GM11168 (cell line): Measurements from ENCODE around the gene CCM2.
"Not testable (repeated sequence)": the region's sequence is repeated elsewhere in the genome, so short reads cannot be mapped to it uniquely, and the experiment has no call there.

Source experiments
- in situ Hi-C: fragments of 300-500 bp; cut with MboI; formaldehyde crosslinking; loops from one replicate; pipeline ENCODE4 v1.12.0; 2022; ENCODE audit warnings: low sequenced_read_pairs; ENCODE audit not compliant: unreplicated experiment

CCM2 gene

DNA sequence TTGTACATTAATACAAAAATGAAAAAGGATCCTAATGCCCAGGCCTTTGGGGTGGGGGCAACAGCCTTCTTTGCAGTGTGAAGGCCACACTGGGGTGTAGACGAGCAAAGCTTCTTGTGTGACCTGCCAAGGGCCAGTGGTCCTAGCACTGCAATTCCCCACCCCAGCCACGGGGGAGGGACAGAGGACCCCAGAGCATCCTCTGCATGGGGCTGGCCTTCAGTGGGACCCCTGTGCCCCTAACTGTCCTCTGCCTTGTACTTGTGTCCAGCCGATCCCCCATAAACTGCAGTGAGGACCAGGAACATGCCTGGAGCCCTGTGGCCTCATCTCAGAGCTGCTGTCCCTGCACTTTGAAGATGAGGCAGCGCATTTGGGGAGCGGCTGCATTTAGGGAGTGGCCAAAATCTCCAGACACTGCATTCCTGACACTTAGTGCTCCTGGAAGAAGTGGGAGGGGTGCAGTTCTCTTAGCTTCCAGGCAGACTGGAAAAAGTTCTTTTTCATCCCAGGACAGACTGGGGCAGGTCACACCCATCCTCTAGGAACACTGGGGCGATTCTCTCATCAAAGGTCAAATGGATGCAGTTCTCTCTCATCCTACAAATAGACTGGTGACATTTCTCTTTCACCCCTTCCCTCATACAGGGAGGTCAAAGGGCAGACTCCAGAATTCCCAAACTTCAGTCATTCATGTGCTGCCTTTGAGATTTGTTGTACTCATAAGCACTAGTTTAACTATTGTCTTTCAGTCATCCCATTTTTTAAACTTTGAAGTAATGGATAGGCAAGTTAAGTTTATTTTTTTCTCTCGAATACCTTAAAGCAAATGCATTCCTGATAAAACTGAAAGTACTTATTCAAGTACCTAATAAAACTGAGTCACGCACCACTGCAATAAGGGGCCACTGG lies 20.3 kb upstream of the CCM2 start:
- in situ Hi-C loops, result no loop called here

DNA sequence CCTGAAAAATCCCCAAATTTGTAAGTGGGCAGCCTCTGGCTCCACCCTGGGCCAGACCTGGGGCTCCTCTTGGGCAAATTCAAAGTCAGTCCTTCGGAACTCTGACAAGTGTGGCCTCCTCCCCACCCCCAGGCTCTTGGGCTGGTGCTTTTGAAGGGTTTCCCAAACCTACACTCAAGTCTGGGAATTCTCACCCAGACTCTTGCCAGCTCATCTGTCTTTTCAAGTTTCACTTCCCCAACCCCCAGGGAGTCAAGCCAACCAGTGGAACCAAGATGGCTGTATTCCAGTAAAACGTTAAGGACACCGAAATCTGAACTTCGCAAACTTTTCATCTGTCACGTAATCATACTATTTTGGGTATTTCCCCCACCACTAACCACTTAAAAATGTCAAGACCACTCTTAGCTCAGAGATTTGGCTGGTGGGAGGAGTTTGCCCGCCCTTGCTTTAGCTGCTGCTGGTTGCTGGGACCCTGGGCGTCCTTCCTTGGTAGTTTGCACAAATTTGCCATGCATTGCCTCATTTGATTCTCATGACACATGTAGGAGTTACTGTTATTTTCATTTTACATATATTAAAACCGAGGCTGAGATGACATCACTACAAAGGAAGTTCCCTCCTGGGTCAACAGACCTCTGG lies 19.5 kb upstream of the CCM2 start:
- in situ Hi-C loops, result no loop called here

DNA sequence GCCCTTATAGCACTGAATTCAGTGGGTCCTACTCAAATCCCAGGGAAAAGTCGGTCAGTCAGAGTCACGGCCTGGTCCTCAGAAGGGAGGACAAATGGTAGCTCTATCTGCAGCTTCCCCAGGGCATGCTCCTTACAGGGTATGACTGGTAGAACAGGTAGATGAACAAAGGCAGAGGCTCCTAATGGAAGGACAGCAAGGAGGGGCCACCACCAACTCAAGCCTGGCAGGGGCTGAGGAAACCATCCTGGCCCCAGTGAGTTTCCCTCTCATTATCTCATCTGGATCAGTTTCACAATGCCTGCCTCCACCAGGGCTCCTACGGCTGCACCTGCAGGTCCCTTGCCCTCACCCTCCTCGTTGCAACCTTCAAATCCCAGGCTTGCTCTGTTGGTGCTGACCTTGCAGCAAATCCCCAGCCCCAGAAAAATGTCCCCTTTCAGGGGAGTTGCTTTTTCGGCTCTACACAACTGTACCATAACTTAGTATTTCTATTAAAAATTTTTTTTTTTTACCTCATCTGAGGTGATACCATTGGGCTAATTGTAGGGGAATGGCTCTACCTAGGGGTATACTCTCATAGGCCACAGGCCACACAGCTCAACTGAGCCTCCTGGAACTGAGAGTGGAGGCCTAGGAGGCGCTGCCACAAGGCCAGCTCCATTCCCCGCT lies 18.8 kb upstream of the CCM2 start:
- in situ Hi-C loops, result no loop called here

DNA sequence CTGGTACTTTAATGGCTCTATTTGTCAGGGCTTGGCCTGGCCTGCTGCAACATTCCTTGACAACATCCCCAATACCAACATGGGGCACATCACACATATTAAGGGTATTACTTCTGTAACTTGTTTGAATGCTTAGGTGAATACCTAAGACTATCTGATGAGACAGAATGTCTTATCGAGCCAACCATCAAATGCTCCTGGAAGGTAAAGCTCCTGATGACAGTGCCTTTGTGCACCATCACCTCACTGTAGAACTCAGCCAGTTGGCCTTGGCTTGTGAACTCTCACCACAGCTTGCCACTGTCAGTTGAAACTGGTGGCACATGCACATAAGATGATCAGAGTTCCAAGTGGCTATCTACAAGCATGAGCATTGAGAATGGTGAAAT lies 17.5 kb upstream of the CCM2 start:
- in situ Hi-C loops, result no loop called here

DNA sequence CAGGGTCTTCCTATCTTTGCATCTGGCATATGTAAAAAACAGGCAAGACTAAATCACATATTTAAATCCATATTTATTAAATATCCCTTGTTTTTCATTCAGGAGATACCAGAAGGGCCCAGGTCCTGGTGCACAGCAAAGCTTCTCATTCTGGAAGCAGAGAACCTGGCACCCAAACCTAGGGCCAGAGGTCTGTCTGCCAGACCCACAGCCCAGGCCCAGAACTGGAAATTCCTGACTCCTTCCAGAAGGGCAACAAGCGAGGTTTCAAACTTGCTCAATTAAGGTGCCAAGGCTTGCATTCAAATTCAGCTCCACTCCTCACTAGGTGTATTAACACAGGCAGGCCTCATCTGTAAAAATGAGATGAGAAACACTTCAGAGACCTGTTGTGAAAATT lies 17.0 kb upstream of the CCM2 start:
- in situ Hi-C loops, result no loop called here

DNA sequence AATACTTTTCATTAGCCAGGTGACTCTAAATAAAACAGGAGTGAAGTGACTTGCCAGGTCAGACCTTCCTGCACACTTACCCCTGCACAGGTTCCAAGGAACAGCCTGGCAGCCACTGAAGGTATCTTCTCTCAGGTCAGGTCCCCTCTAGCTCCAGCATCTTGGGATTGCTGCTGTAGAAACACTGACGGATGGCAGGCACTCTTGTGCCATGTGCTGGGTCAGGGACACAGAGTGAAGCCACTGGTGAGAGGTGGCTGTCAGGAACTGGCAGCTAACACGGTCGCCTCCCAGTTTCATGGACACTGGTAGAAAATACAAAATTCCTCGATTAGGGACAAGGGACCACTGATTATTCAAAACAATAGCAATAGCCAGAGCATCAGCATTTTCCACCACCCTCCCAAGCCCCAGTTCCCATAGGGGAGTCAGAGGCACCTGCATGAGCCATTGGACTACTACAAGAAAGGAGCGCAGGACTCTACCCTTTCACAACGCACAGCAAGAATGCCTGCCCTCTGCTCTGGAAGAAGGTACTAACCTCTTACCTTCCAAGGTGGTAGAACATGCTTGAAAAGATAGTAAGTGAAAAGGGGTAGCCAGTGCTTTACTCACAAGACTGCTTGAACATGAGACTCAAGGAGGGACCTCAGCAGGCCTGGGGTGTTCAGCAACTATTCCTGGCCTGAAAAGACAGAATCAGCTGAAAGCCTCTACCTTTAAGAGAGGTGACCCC lies 16.1 kb upstream of the CCM2 start:
- in situ Hi-C loops, result no loop called here

DNA sequence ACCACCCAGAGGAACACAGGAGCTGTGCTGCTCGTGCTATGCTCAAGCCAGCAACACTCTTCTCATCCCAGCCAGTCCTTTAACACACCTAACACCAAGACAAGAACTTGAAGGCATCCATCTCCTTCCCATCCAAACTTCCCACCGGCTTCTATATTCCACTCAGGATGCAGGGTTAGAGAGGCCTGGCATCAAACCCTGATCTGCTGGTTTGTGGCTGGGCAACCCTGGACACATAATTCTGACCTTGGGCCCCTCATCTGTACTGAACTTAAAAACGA lies 15.6 kb upstream of the CCM2 start:
- in situ Hi-C loops, result no loop called here

DNA sequence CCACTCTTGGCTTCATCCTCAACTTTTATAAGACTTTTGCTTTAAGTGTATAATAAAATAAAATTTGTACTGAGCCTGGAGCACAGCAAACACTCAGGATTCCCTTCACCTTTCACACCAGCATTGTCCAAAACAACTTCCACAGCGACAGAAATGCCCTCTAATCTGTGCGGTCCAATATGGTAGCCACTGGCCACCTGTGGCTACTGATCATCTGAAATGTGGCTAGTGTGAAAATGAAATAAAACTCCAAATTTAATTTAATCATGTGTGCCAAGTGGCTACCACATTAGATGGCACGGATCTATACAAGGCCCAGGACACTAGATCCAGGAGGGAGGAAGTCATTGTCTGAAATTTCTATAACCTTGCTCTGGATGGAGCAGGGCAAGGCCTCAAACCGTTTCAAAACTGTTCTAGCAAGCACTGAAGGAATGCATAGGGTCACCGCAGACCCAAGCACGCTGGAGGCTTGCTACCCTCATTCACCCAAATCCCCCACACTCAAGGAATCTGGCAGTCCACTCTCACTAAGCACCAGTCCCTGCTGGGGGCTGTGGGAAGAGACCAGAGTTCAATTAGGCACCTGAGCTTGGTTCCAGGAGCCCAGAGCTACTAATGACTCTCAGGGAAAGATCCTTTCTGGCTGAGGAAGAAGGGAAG lies 14.8 kb upstream of the CCM2 start:
- in situ Hi-C loops, result no loop called here

DNA sequence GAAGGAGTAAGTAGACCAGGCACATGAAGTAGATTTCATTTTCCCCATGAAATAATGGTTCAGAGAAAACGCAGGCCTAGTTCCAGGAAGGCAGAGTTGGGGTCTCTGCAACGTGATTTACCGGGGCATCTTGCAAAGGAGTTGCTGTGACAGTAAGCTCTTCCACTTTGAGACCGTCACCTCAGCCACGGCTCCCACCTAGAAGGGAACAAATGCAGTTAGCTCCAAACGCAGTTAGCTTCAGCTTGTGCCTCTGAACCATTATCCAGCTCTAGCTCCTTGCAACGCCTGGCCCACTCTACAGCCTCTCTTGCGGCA lies 14.1 kb upstream of the CCM2 start:
- in situ Hi-C loops, result no loop called here

DNA sequence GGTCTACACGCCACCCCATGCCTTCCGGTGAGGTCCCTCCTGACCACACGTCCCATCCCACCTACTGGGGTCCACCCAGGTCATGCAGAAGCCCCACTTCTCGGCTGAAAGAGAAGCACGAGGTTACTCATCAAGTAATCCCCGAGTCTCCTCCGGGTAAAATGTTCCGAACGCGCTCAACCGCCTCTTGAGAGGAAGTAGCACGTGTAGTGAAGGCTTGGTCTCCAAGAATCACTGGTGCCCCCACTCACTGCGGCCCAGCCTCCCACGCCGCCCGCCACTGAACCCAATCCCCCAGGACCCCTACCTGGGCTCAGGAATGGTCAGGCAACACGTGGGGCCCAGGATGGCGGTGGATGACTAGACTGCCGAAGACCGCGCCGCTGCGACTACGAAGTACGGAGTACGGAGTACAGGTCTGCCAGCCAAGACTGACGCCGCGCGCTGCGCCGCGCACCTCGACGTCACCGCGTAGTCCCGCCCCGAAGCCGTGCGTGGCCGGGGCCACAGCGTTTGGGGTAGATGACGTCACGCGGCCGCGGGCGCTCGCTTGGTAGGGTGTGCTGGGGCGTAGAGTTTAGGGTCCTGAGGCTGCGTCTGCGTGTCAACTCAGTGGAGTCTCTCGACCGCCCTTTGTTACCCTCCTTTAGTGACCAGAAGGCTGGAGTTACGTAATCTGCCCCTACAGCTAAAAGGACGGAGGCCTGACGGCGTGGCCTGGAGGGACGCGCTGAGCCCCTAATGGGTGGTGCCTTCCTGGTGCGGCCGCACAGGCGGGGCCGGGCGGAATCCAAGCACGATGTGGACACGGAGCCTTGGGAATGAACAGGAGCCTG lies 13.6 kb upstream of the CCM2 start:
- in situ Hi-C loops, result no loop called here

DNA sequence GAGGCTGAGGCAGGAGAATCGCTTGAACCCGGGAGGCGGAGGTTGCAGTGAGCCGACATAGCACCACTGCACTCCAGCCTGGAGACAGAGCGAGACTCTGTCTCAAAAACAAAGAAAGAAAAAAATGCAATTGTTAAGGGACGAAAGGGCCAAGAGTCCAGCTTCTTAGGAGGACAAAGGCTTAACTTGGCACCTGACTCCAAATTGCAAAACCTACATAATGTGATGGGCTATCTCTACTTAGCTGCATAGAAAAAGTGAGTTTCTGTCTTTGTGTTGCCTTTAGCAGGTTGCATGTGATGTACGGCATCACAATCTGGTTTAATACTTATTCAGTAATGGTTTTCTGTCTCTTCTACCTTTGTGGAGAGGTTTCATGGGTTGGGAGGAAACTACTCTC lies 12.5 kb upstream of the CCM2 start:
- in situ Hi-C loops, result no loop called here

DNA sequence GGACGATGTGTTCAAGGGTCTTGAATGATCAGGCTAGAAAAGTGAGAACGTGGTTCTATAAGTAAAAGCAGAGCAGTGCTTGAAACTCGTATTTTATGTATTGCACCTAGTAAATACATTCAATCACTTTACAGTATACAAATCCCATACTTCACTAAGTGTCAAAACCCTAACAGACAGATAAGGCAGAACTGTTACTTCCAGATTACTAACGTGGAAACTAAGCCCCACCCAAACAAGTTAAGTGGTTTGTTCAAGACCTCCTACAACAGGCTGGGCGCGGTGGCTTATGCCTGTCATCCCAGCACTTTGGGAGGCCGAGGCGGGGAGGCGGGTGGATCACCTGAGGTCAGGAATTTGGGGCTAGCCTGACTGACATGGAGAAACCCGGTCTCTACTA lies 12.0 kb upstream of the CCM2 start:
- in situ Hi-C loops, result no loop called here

DNA sequence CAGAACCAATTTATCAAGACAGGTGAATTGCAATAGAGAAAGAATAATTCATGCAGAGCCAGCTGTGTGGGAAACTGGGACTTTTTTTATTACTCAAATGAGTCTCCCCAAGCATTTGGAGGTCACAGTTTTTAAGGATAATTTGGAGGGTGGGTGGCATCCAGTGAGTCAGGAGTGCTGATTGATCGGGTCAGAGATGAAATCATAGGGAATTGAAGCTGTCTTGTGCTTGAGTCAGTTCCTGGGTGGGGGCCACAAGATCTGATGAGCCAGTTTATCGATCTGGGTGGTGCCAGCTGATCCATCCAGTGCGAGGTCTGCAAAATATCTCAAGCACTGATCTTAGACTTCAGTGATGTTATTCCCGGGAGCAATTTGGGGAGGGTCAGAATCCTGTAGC lies 11.3 kb upstream of the CCM2 start:
- in situ Hi-C loops, result no loop called here

DNA sequence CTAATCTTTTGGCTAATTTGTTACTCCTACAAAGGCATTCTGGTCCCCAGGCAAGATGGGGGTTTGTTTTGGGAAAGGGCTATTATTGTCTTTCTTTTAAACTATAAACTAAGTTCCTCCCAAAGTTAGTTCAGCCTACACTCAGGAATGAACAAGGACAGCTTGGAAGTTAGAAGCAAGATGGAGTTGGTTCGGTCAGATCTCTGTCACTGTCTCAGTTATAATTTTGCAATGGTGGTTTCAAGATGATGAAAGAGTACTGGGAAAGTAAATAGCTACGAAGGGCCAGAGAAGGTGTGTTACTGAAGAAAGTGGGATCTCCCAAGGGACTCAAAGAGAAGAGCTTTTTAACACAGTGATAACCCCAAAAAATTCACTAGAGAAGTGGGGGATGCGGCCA lies 10.9 kb upstream of the CCM2 start:
- in situ Hi-C loops, result no loop called here

DNA sequence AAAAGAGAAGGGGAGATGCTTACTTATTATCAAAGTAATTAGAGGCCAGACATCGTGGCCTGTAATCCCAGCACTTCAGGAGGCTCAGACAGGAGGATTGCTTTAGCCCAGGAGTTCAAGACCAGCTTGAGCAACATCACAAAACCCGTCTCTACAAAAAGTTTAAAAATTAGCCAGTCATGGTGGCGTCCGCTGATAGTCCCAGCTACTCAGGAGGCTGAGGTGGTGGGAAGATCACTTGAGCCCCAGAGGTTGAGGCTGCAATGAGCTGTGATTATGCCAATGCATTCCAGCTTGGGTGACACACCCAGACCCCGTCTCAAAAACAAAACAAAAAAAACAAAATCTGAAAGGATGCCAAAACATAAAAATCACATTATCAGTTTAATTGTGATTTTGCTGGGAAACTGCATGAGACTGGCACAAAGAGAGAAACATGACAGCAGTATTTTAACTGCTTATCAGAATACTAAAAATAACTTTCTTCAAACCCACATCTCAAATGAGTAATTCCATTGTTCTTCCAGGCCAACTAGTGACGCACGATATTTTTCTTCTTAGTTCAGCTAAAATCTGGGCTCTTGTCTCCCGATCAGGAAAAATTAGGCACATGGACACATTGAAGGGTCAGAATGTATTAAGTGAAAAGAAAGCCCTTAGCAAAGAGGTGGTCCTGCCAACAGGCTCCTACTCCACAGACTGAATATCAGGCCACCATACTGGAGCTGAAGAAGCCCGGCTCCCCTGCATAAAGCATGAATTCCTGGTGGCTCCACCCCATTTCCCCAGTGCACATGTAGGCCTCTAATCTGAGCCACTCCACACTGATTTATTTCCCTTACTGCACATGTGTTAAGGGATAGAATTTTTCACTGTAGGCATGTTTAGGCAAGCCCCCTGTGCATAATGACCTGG lies 9.6 kb upstream of the CCM2 start:
- in situ Hi-C loops, result no loop called here

DNA sequence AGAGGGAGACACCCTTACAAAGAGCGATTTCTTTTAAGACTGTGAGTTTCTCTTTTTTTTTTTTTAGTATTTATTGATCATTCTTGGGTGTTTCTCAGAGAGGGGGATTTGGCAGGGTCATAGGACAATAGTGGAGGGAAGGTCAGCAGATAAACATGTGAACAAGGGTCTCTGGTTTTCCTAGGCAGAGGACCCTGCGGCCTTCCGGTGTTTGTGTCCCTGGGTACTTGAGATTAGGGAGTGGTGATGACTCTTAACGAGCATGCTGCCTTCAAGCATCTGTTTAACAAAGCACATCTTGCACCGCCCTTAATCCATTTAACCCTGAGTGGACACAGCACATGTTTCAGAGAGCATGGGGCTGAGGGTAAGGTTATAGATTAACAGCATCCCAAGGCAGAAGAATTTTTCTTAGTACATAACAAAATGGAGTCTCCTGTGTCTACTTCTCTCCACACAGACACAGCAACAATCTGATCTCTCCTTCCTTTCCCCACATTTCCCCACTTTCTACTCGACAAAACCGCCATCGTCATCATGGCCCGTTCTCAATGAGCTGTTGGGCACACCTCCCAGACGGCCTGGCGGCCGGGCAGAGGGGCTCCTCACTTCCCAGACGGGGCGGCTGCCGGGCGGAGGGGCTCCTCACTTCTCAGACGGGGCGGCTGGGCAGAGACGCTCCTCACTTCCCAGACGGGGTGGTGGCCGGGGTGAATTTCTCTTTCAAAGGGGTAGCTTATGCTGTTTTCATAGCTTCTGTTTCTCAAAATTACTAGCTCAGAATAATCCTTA lies 7.8 kb upstream of the CCM2 start:
- in situ Hi-C loops, result not testable (repeated sequence)

DNA sequence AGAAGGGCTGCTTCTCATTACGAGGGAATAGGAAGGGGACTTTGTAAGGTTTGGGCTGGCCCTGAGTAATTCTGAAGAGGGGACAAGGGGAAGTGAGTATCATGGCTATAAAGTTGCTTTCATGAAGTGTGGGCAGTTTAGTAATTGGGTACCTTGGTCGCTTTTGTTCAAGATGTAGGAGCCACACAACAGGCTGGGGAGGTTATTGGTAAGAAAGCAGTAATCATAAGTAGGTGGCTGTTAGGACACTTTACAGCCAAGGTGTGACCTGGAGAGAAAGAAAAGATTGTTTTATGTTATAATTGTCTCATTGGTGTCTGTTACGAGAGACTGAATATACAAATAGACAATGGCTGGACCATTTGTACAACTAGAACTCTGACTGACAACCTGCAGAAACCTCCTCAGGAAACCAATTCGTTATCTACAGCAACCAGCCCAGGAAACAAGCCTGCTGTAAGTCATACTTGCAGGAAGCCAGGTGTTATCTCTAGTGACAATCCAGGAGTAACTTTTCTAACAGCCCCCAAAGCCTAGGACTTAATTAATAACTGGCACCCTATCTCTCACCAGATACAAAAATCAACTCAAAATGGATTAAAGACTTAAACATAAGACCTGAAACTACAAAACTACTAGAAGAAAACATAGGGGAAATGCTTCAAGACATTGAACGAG lies 5.0 kb upstream of the CCM2 start:
- in situ Hi-C loops, result no loop called here
